ENCODE measurements around the gene TBC1D3B.
"Not testable (repeated sequence)": the region's sequence is repeated elsewhere in the genome, so short reads cannot be mapped to it uniquely, and the experiment has no call there.

TBC1D3B gene

DNA sequence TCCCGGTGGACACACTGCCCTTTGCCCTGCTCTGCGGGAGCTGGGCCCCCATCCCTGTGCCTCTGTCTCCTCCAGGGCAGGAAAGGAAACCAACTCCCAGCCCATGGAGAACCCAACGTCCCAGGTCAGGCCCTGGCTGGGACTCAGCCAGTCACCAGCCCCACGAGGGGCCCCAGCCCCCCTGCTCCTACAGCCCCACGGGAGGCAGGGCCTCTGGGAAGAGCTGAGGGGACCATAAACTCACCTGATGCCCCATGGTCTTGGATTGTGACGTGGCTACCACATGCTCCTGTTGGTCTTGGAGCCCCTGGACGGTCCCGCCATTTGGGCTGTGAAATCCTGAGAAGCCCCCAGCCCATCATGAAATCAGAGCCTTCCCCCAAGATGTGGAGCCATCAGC lies 7.6 kb downstream of the TBC1D3B start:
- DNase-seq: not testable (repeated sequence)

DNA sequence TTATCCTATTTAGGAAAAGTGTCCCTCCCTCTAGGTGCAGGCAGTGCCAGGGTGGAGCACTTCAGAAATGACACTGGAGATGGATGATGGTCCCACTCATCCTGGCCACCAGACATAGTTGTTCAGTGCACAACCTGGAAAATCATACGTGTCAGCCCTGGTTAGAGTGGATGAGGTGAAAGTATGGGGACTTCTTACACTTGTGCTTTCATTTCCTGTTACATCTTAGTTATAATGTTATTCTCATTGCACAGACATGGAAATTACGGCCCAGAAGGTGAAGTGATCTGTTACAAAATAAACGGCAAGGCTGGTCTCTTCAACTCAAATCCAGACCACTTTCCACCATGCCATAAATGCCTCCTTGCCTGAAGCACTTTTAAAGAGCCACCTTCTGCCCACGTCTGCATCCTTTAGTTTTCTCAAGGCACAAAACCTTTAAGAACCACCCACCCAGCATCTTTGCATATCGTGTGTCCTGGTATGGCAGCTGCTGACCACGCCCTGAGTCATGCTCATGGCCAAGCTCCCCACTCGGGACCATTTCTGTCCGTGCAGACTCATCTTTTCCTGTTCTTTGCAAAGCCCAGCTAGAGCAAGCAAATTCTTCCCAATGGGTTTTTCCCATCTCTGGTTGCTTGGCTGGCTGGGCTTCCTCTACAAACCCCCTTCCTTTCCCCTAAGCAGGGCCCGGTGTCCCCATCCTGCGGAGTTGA lies 22.4 kb downstream of the TBC1D3B start:
- DNase-seq: no peak

DNA sequence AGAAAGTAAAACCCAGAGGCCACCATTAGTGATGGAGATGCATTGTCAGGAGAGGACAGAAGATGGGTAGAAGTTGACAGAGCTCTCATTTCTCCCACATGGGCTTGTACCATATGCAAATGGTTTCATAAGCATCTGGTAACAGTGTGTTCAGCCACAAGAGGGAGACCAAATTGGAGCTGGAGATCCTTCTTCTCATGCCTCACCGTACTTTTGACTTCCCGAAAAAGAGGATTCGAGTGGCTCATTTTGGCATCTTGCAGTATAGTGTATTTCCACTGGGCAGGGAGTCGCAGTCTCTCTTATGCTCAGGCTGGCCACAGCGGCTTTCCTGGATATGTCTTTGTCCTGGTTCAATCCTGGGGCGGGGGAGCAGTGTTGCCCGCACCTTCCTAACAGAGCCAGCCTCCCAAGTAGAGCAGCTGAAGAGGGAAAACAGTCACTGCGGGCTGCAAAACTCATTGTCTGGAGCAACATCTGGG lies 23.8 kb downstream of the TBC1D3B start:
- no peak for DNase-seq

DNA sequence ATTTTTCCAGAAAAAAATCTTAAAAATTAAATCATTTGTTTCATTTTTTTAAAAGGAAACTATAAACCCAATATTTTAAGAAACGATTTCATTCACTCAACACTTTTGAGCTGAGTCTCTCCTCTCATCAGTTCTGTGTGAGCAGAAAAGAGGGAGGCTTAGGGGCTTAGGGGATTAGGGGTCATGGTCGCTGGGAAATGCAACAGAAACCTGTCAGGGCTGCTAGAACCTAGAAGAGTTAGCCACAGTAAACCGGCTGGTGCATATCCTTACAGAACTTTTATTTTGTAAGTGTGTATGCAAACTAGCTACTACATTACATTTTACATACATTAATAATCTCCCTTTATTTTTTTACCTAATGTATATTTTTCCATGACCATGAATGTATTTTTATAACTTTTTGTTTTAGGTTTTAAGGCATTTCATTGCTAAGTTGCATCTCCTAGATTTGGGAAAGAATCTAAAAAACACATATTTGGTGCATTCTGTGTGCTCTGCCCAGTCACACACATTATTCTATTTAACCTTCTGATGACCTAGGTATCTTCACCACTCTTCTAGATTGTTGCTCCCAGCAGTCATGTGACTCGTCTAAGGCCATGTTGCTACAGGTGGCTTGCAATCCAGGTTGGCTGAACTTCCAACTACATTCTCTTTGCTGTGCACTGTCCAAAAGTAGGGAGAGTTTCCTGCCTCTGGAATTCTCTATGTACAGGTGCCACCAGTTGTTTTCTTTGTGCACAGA lies 24.4 kb downstream of the TBC1D3B start:
- no peak for DNase-seq

DNA sequence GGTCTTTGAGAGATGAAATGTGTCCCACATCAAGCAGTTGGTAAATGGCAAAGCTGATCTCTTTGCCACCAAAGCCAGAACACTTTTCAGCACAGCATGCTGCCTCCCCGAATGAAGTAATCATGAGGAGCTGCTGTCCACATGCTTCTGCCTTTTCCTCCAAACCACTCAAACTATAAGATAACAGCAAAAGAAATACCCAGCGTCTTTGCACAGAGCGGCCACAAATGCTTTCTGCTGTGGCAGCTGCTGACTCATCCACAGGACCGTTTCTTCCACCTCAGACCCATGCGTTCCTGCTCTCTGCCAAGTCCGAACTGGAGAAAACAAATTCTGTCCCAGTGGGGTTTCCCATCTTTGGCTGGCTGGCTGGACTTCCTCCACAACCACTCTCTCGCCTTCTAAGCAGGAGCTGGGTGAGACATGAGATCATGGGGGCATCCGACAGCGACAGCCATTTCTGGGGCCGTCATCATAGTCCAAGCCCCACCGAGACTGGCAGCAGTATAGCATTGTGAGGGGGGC lies 27.1 kb downstream of the TBC1D3B start:
- DNase-seq: no peak

DNA sequence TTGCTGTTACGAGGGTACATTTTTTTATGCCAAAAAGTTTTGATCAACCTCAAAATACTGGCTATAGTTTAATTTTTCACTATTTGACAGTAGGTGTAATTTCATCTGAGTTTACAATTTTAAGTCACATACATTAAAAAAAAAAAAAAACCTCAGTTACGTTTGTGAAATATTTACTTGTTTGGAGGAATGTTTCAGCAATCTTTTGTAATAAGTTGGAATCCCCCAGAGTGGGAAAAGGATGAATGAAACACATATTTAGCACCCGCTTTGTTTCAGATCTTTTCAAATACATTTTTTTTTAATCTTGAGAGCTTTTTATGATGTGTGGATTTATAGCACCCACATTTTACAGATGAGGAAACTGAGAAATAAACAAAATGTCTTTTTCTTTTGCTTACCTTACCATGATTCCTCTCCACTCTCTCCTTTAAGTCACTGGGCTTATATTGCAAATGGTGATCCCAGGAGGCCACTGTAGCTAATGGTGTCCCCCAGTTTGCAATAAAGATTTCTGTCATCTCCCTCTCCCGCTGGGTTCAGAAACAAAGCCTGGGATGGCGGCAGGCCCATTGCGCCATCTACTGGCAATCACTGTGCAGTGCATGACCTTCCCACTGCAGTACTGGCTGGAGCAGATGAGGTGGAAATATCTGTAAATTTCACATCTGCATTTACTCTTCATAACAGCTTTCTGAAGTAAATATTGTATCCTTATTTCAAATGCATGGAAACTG lies 27.7 kb downstream of the TBC1D3B start:
- peak; percentile 12 for DNase-seq

DNA sequence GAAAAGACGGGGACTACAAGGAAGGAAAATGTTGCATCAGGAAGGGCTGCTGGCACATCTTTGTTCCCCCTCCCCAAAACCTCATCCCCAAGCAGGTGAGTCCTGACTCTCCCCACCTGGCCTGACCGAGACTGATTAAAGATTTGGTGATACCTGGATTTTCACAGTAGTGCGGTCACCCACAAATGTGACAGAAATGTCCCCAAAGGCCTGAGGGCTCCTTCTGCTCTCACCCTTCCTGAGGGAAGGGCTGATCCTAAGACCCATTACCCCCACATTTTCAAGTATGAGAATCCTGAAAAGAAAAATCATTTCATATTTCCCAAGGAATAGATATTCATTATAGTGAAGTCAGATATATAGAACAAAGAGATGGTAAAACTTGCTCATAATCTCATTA lies 28.8 kb downstream of the TBC1D3B start:
- no peak for DNase-seq

DNA sequence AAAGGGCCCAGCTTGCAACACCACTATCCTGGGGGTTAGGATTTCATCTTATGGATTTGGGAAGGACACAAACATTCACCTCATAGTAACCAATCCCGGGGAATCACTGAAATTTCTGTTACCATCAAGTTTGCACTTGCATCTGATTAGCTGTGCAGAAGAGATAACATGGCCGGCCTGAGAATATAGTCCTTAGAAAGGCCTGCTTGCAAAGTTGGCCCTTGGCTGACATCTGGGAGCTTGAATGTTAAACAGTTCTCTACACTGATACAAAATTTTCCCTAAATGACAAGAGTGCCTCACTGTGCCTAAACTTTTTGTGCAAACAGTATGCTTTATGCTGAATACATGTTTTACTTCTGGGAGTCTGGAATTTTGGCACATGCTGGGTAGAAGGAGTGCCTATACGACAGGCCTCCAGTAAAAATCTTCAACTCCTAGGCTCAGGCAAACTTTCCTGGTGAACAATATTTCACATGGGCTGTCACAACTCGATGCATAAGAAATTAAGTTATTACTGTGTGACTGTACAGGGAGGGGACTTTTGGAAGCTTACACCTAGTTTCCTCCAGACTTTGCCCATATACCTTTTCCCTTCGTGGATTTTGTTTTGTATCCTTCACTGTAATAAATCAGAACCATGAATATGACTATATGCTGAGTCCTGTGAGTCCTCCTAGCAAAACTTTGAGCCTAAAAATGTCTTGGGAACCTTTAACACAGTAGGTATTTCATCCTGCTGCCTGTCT lies 31.3 kb downstream of the TBC1D3B start:
- no peak for DNase-seq

DNA sequence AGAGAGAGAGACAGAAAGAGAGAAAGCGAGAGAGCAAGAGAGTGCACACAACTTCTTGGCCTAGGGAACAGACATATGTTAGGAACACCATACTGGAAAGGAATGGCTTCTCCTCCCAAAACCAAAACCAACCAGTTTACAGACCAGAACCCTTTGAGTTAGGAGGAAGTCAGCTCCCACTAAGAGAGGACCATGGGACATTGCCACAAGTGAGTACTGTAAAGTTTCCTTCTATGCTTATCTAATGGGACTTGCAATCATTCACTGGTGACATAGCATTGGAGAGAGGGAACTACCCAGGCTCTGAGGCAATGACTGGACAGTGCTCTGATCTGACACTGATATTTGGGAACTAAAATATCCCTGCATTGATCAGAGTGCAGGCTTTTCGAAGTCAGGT lies 32.4 kb downstream of the TBC1D3B start:
- DNase-seq: no peak

DNA sequence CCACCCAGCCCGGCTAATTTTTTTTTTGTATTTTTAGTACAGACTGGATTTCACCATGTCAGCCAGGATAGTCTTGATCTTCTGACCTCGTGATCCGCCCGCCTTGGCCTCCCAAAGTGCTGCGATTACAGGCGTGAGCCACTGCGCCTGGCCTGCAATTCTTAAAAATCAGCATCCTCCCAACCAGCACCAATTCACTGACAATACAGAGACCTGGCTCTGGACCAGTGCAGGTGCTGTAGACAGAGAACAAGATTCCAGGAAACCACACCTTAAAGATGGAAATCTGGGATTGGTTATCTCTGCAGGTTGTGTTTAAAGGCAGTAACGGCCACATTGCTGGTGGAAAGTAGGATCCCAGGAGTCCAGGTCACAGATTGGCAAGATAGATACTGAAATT lies 33.6 kb downstream of the TBC1D3B start:
- DNase-seq: no peak

DNA sequence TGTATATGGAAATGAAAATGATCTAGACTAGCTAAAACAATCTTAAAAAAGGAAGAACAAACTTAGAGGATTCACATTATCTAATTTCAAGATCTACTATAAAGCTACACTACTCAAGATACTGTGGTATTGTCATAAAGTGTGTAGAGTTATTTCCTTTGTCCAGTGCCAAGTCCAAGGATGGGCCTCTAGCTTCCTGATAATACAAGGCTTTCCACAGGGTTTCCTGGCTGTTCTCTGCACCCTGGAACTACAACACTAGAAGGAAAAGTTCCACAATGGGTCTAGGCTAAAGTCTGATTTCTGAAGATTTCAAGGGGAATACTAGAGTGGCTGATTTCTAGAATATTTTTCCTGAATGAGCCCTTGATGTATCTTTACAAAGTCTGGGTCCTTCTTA lies 34.2 kb downstream of the TBC1D3B start:
- no peak for DNase-seq

DNA sequence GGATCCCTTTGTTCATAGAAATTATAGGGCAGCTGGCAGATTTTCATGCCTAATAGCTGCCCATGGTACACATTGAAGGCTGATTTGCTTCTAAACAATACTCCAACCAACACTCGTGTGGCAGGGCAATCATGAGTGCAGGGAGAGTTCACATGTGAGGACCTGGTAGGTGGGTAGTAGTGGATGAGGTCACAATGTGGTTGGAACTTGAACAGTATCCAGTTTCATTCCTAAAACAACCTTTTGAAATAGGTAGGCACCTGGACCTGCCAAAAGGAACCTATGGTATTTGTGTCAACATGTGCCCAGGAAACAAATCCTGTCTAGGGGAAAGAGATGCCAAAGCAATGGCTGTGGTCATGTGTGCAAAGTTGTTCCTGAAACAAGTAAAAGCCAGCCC lies 40.0 kb downstream of the TBC1D3B start:
- DNase-seq: no peak

DNA sequence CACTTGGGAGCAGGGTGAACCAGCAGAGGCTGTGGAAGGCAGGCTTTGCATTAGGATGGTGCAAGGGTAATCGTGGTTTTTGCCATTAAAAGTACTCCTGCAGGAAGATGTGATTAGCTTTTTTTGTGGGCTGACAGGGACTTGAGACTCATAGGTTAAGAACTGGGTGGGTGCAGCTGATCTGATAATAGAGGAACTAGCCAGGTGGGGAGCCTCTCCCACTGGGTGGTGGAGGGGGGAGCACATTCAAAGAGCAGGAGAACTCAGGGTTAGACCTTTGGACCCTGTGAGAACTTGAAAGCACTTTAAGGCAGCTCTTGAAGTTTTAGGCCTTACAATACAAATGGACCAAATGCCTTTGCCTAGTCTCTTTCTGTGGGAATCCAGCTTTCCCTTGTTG lies 40.4 kb downstream of the TBC1D3B start:
- DNase-seq: no peak

DNA sequence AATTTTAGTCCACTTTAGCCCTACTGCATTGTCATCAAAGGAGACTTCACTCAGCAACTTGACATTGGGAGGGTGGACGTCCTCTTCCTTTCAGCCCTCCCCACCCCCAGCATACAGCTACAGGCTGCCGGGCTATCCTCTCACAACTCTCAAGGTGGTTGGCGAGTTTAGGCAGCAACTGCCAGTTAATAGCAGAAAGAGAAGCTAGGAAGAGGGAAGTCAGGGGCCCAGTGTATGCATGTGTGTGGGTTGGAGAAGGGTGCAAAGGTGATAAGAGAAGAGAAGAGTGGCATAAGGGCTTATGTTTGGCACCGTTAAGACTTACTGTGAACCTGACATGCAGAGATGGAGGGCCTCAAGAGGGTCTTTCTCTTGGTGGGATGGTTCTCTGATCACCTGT lies 41.0 kb downstream of the TBC1D3B start:
- DNase-seq: no peak

DNA sequence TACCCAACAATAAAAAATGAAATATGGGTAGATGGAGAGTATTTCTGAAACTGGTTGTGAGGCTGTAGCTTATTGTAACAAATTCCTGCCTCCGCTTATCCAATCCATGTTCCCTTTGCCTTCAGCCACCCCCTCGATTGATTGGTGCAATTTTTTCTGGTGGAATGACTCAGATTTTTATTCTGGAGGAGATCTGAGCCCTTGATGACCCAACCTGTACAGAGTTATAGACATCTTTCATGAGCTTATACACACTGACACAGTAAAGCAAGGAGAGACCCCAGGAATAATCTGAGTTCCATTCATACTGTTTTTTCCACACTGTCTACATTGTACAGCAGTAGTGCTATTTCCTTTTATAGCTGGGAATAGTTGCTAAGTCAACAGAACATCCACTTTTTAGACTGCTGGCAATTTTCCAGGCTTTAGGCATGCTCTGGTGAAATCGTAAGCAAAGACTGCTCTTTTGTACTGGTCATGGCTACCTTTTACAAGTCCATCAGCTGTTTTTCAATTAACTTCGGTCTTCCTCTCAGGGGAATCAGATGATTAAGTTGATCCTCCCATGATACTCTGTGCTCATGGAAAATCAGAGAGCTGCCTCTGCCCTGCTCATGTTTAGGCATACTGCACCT lies 42.7 kb downstream of the TBC1D3B start:
- no peak for DNase-seq

DNA sequence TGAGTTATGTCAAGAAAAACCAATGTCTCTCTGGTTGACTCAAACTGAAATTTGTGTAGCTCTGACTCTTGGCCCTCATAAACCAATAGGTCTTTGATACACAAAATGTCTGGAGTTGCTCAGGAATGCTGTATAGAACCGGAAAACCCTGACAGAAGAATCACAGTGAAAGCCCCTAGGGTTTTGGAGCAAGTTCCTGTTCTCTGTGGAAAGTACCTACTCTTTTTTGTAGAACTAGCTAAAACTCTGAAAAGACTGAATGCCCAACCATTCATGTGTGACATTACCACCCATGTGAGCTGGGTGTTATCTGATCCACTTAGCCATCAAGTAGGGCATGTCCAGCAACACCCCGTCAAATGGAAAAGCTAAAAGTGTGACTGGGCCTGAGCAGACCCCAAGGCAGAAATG lies 44.0 kb downstream of the TBC1D3B start:
- no peak for DNase-seq

DNA sequence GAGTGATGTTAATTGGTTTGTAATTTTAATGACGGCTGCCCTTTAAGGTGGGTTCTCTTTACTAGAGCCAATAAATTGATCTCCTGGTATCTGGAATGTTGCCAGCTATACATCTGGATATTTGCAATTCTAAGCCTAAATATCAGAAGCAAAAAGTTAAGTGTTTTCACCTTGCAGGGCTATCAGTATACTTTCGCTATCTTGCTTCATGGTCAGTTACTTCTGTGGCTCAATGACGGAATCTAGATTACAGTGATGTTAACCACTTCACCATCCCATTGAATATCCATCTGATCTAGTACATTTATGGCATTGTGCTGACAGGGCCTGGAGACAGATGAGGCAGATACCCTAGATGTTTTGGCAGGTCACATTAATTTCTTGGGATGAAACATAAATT lies 44.5 kb downstream of the TBC1D3B start:
- DNase-seq: no peak

DNA sequence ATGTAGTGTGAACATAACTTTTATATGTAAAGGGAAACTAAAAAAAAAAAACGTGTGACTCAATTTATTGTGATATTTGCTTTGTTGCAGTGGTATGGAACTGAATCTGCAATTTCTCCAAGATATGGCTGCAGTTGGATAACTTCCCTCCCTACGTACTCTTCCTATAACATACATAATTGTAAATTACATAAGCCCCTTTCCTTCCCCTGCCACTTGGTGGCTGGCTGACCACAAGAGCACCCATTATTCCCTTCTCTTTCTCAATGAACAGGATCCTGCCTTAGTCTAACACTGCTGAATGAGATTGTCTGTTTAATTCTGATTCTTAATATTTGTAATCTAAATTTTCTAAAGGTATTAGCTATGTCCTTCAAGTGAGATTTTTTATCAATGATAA lies 45.0 kb downstream of the TBC1D3B start:
- DNase-seq: no peak

DNA sequence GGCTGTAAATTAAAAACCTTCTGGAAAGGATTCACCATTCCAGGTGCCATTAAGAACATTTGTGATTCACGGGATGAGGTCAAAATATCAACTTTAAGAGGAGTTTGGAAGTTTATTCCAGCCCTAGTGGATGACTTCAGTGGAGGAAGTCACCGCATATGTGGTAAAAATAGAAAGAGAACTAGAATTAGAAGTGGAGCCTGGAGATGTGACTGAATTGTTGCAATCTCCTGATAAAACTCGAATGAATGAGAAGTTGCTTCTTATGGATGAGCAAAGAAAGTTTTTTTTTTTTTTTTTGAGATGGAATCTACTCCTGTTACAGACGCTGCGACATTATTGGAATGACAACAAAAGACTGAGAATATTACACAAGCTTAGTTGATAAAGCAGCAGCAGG lies 46.1 kb downstream of the TBC1D3B start:
- DNase-seq: no peak

DNA sequence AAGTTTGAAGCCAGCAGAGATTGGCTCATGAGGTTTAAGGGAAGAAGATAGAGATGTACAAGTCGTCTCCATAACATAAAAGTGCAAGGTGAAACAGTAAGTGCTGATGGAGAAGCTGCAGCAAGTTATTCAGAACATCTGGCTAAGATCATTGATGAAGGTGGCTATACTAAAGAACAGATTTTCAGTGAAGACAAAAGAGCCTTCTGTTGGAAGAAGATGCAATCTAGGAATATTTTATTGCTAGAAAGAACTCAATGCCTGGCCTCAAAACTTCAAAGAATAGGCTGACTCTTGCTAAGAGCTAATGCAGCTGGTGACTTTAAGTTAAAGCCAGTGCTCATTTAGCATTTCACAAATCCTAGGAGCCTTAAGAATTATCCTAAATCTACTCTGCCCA lies 46.8 kb downstream of the TBC1D3B start:
- no peak for DNase-seq

DNA sequence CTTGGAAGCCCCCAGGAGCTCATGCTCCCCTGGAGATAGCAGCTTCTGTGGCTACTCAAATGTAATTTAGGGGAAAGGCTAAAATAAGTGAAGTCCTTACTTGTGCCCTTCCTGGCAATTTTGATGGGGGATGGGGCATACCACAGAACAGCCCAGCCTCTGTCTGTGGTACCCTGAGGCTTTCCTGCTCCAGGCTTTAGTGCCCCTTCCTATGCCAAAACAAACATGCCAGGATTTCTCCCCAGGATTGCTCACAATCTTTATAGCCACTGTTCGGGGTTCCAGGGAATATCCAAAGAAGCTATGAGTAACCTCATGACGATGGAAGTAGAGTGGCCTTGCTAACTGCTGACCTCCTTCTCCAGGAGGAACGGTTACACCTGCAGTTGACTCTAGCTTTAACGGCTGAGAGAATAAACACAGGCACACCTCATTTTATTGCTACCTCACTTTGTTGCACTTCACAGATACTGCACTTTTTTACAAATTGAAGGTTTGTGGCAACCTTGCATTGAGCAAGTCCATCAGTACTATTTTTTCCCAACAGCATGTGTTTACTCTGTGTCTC lies 47.9 kb downstream of the TBC1D3B start:
- DNase-seq: no peak

DNA sequence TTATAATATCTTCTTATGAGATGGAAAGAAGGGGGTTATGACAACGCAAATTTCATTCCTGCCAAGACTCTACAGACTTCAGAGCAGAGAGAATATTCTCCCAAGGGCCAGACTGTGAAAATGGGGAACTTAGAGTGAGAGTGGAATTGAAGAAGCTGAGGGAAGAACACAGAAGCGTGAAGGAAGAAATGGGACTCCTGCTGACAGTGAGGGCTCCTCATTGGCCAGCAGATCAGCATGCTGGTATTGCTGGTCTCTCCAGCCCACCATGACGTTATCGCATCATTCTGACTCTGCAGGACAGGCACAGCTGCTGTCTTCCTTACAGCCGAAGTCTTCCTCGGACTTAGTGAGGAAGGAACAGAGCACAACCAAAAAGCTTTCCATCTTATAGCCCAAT lies 48.5 kb downstream of the TBC1D3B start:
- DNase-seq: no peak
